Measurements from ENCODE around the gene ANAPC5. TPM values are rescaled to one million over a fixed set of nuclear protein-coding genes. Genes with fewer than 3 reads are reported as not detected.
"Not testable (repeated sequence)": the region's sequence is repeated elsewhere in the genome, so short reads cannot be mapped to it uniquely, and the experiment has no call there.

Gene ANAPC5
- total RNA-seq, 4 donors from 2014 or later = 101 to 381 (median 139) TPM

- H3K36me3 ChIP-seq = no peaks in the 10 kb centered on the region
- no peak overlapping the region for H3K4me3 ChIP-seq
- no peak overlapping the region for H3K27ac ChIP-seq
- TF ChIP-seq CTCF (IDR thresholded peaks at IDR 0.05) (no peak), POLR2A (IDR thresholded peaks at IDR 0.05) (no peak)
- DNase-seq = peak in 1 of 3 donors; percentile 23
- H3K27me3 ChIP-seq = no peaks in the 10 kb centered on the region
- peaks cover 0 to 10% (median 3%) of the 10 kb centered on the region in 4 donors for H3K4me1 ChIP-seq
- H3K9me3 ChIP-seq = no peaks in the 10 kb centered on the region
These were observed 50.3 kb downstream of the ANAPC5 start for GRCh38 chr12:121301876-121302275.

GRCh38 chr12:121300083-121300819, 52.0 kb downstream of the ANAPC5 start:
- DNase-seq = peak in 1 of 3 donors; percentile 9
- no peaks in the 10 kb centered on the region for H3K36me3 ChIP-seq
- no peak overlapping the region for H3K4me3 ChIP-seq
- TF ChIP-seq POLR2A (IDR thresholded peaks at IDR 0.05) (no peak), CTCF (IDR thresholded peaks at IDR 0.05) (no peak)
- peaks cover 0 to 15% (median 7%) of the 10 kb centered on the region in 4 donors for H3K4me1 ChIP-seq
- no peaks in the 10 kb centered on the region for H3K27me3 ChIP-seq
- no peaks in the 10 kb centered on the region for H3K9me3 ChIP-seq
- H3K27ac ChIP-seq = no peak overlapping the region

GRCh38 chr12:121299662-121300061, 52.5 kb downstream of the ANAPC5 start:
- DNase-seq = peak in 1 of 3 donors; percentile 34
- H3K4me1 ChIP-seq = peaks cover 0 to 20% (median 7%) of the 10 kb centered on the region in 4 donors
- no peak overlapping the region for H3K4me3 ChIP-seq
- no peaks in the 10 kb centered on the region for H3K27me3 ChIP-seq
- no peaks in the 10 kb centered on the region for H3K9me3 ChIP-seq
- H3K27ac ChIP-seq = no peak overlapping the region
- no peak for TF ChIP-seq POLR2A (IDR thresholded peaks at IDR 0.05)
- no peak for TF ChIP-seq CTCF (IDR thresholded peaks at IDR 0.05)
- no peaks in the 10 kb centered on the region for H3K36me3 ChIP-seq

GRCh38 chr12:121298411-121298810, 53.8 kb downstream of the ANAPC5 start:
- not testable (repeated sequence) for H3K4me3 ChIP-seq, H3K27ac ChIP-seq

GRCh38 chr12:121297435-121297991, 54.7 kb downstream of the ANAPC5 start:
- TF ChIP-seq POLR2A (IDR thresholded peaks at IDR 0.05) (no peak), CTCF (IDR thresholded peaks at IDR 0.05) (no peak)
- H3K4me3 ChIP-seq = peak overlapping the region; percentile 90 to 100 (median 98)
- H3K27ac ChIP-seq = peak overlapping the region; percentile 84 to 98 (median 94)
- H3K36me3 ChIP-seq = peaks cover 0 to 3% (median 0%) of the 10 kb centered on the region in 3 donors
- H3K9me3 ChIP-seq = no peaks in the 10 kb centered on the region
- peaks cover 0 to 27% (median 7%) of the 10 kb centered on the region in 4 donors for H3K4me1 ChIP-seq
- H3K27me3 ChIP-seq = no peaks in the 10 kb centered on the region
- peak in 2 of 3 donors; percentile 18 to 47 for DNase-seq

More at GRCh38 chr12:121298411-121298810, 53.8 kb downstream of the ANAPC5 start:
- H3K36me3 ChIP-seq, H3K27me3 ChIP-seq, H3K9me3 ChIP-seq: not testable (repeated sequence)
- DNase-seq = peak in 1 of 3 donors; percentile 40
- peaks cover 0 to 27% (median 7%) of the 10 kb centered on the region in 4 donors for H3K4me1 ChIP-seq

Data from Peyer's patch (tissue), 4 donors.